Right lobe of liver (tissue), 4 donors: Measurements from ENCODE around the gene FAM118B.

Experiments used
- CTCF ChIP-seq, 4 donors: fragments of 200-600 bp in 3 of 4; fragments of 450-650 bp in 1 of 4; IDR thresholded peaks; one replicate each; pipeline versions ENCODE4 v1.5.1 to v1.8.0; 2016 to 2022; ENCODE audit warnings: antibody characterized with exemption in 4 of 4, mild to moderate bottlenecking in 2 of 4
- POLR2A ChIP-seq: fragments of 450-650 bp; IDR thresholded peaks from one replicate; pipeline ENCODE4 v1.6.1; 2017; ENCODE audit warnings: antibody characterized with exemption, mild to moderate bottlenecking
- donor health status: DM: no; HTN: no; CAD: no.
- donor health status: DM: no; HTN: no; CAD: no.
- donor health status: DM: no; HTN: yes; CAD: no.

- TF ChIP-seq POLR2A (no peak), CTCF (IDR thresholded peaks at IDR 0.05) (no peak)
Observed at GRCh38 chr11:126281666-126282175, 70.1 kb downstream of the FAM118B start.
